ENCODE data around the gene MRM3.

DNA sequence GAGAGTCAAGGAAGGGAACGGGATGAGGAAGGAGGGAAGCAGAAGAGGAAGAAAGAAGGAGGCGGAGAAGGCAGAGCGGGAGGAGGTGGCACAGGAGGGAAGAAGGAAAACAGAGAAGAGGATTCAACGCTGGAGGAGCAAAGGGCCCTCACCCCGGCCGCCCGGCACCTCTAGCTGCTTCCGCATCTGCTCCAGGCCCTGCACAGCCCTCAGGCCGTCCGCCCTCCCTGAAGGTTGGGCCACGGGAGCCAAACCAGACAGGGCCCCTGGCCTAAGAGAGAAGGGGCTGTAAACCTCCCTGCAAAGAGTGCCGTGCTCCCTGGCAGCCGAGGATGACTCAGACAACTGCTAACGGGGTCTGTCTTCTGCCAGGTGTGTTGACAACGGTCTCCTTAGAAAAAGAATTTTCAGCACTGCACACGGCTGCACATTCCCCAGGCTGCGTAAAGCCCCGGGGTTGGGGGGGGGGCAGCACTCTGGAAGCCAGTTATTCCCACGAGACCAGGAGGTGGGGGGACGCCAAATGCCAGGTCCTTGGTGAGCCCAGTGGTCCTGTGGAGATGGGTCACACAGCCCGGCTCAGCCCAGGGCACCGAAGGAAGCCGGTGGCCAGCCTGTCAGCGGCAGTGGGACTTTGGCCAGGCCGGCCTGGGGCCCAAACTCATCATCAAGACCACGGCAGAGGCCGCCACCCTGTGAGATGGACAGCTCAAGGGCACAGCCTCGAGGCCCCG is 29.1 kb downstream of the MRM3 start:
- TF ChIP-seq, protein P1, sequence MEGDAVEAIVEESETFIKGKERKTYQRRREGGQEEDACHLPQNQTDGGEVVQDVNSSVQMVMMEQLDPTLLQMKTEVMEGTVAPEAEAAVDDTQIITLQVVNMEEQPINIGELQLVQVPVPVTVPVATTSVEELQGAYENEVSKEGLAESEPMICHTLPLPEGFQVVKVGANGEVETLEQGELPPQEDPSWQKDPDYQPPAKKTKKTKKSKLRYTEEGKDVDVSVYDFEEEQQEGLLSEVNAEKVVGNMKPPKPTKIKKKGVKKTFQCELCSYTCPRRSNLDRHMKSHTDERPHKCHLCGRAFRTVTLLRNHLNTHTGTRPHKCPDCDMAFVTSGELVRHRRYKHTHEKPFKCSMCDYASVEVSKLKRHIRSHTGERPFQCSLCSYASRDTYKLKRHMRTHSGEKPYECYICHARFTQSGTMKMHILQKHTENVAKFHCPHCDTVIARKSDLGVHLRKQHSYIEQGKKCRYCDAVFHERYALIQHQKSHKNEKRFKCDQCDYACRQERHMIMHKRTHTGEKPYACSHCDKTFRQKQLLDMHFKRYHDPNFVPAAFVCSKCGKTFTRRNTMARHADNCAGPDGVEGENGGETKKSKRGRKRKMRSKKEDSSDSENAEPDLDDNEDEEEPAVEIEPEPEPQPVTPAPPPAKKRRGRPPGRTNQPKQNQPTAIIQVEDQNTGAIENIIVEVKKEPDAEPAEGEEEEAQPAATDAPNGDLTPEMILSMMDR (IDR thresholded peaks at IDR 0.05) = no peak
- TF ChIP-seq ZFX (IDR thresholded peaks at IDR 0.05; ENCODE audit: borderline replicate concordance) = no peak
